ENCODE measurements around the gene ITLN1.
"Not testable (repeated sequence)": the region's sequence is repeated elsewhere in the genome, so short reads cannot be mapped to it uniquely, and the experiment has no call there.

Gene ITLN1

GRCh38 chr1:160883581-160884513, 1.1 kb downstream of the ITLN1 start:
- no peak for DNase-seq (ENCODE audit: low spot score)

GRCh38 chr1:160882582-160882981, 2.4 kb downstream of the ITLN1 start:
- no peak for DNase-seq (ENCODE audit: low spot score)

- not testable (repeated sequence) for DNase-seq (ENCODE audit: low spot score)
These were observed 3.7 kb downstream of the ITLN1 start for GRCh38 chr1:160881264-160881663.

GRCh38 chr1:160880216-160880615, 4.8 kb downstream of the ITLN1 start:
- DNase-seq (ENCODE audit: low spot score) = no peak

- DNase-seq (ENCODE audit: low spot score) = no peak
These were observed 5.9 kb downstream of the ITLN1 start for GRCh38 chr1:160879056-160879455.

GRCh38 chr1:160877221-160877620, 7.8 kb downstream of the ITLN1 start:
- no peak for DNase-seq (ENCODE audit: low spot score)

GRCh38 chr1:160876311-160876710, 8.7 kb downstream of the ITLN1 start:
- DNase-seq (ENCODE audit: low spot score) = no peak

- not testable (repeated sequence) for DNase-seq (ENCODE audit: low spot score)
These were observed 9.4 kb downstream of the ITLN1 start for GRCh38 chr1:160875591-160875990.

- no peak for DNase-seq (ENCODE audit: low spot score)
These were observed 10.0 kb downstream of the ITLN1 start for GRCh38 chr1:160874935-160875334.

- no peak for DNase-seq (ENCODE audit: low spot score)
These were observed 16.8 kb downstream of the ITLN1 start for GRCh38 chr1:160868141-160868540.

GRCh38 chr1:160867651-160868050, 17.3 kb downstream of the ITLN1 start:
- DNase-seq (ENCODE audit: low spot score) = not testable (repeated sequence)

- DNase-seq (ENCODE audit: low spot score) = no peak
These were observed 18.2 kb downstream of the ITLN1 start for GRCh38 chr1:160866695-160867260.

- DNase-seq (ENCODE audit: low spot score) = no peak
These were observed 18.8 kb downstream of the ITLN1 start for GRCh38 chr1:160866001-160866694.

GRCh38 chr1:160865337-160865736, 19.6 kb downstream of the ITLN1 start:
- no peak for DNase-seq (ENCODE audit: low spot score)

- no peak for DNase-seq (ENCODE audit: low spot score)
These were observed 20.8 kb downstream of the ITLN1 start for GRCh38 chr1:160864173-160864572.

- no peak for DNase-seq (ENCODE audit: low spot score)
These were observed 21.2 kb downstream of the ITLN1 start for GRCh38 chr1:160863774-160864131.

- DNase-seq (ENCODE audit: low spot score) = no peak
These were observed 21.8 kb downstream of the ITLN1 start for GRCh38 chr1:160863061-160863773.

GRCh38 chr1:160862203-160863060, 22.5 kb downstream of the ITLN1 start, which contains the start of gene CD244:
Gene CD244 (minus strand): TSS chr1:160862887. CDS start chr1:160862677, 210 bp downstream.
- no peak for DNase-seq (ENCODE audit: low spot score)

- DNase-seq (ENCODE audit: low spot score) = no peak
These were observed 24.0 kb downstream of the ITLN1 start for GRCh38 chr1:160860840-160861505.

GRCh38 chr1:160859166-160859565, 25.8 kb downstream of the ITLN1 start:
- DNase-seq (ENCODE audit: low spot score) = no peak

GRCh38 chr1:160858507-160858906, 26.5 kb downstream of the ITLN1 start:
- DNase-seq (ENCODE audit: low spot score) = no peak
